Activated T-helper 17 cell treated with anti-CD3 and anti-CD28 coated beads, Interleukin-2, amount 50 U/mL, for 72 hours (primary cell): Measurements from ENCODE around the gene MPC2. TPM values are rescaled to one million over a fixed set of nuclear protein-coding genes. Genes with fewer than 3 reads are reported as not detected.
A peak's percentile ranks its signal among the peaks of the same experiment; 100 is the strongest.
"Not testable (repeated sequence)": the region's sequence is repeated elsewhere in the genome, so short reads cannot be mapped to it uniquely, and the experiment has no call there.

Source experiments
- ATAC-seq: fragments of 150-1000 bp; cut with Tn5 transposase; replicated peaks from 2 replicates; pipeline ENCODE4 v1.10.0; 2021; ENCODE audit warnings: mild to moderate bottlenecking, moderate library complexity
- H3K27ac Mint-ChIP-seq: one replicate; pipeline ENCODE4 v1.8.0; 2022; ENCODE audit warnings: mixed read lengths
- H3K27me3 Mint-ChIP-seq: one replicate; pipeline ENCODE4 v1.8.0; 2022; ENCODE audit warnings: mixed read lengths
- H3K36me3 Mint-ChIP-seq: one replicate; pipeline ENCODE4 v1.8.0; 2022; ENCODE audit warnings: low read depth, mild to moderate bottlenecking, mixed read lengths
- H3K4me1 Mint-ChIP-seq: one replicate; pipeline ENCODE4 v1.8.0; 2022; ENCODE audit warnings: mixed read lengths
- H3K4me3 Mint-ChIP-seq: one replicate; pipeline ENCODE4 v1.8.0; 2022; ENCODE audit warnings: mild to moderate bottlenecking, mixed read lengths
- H3K9me3 Mint-ChIP-seq: one replicate; pipeline ENCODE4 v1.8.0; 2022; ENCODE audit warnings: mixed read lengths
- total RNA-seq, 2 donors: library from RNA; stranded (reverse); gene quantifications; one replicate each; pipeline ENCODE4 v1.2.3, GENCODE V29; 2022

MPC2 gene
- total RNA-seq, 2 donors from 2014 or later = 51.1 to 67.0 TPM

DNA sequence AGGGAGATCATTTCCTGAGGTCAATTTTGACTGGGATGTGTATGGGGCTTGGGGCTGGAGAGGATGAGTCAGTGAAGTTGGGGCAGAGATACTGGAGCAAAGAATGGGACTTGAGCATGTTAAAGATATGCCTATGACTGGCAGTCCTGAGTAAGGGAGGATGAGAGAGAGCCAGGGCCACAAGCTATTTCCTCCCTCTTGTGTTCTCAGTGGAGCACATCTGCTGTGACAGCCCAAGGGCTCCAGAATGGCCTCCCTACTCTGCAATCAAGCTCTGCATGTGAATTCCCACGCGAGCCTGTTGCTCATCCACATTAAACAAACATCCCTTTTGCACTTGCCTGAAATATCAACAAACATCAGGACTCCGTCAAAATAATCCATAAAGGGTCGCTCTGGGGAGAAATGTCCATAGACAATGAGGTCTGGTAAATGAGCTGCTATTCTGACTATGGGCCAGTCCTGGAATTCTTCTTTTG lies 32.2 kb downstream of the MPC2 start:
- Mint-ChIP-seq H3K36me3 (no peaks in the 10 kb centered on the region), H3K4me1 (no peaks in the 10 kb centered on the region), H3K9me3 (peaks cover 4% of the 10 kb centered on the region), H3K27me3 (peaks cover 4% of the 10 kb centered on the region), H3K27ac (no peak overlapping the region), H3K4me3 (no peak overlapping the region)
- ATAC-seq = peak; percentile 19

DNA sequence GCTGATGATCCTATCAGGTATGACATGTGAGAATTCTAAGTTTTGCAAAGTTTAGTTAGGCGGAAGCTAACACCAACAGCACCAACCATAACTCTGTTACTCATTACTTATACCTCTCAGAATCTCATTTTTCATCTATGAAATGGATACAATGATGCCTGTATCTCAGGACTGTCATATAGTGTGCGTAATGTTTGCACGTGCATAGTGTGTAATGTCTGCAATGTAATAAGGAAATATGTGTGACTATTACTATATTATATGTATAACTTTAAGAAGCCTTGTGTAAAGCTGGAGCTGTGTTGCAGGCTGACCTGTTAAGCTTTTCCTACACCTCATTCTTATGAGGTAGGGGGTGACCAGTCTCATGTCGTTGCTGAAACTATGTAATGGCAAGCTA lies 36.0 kb downstream of the MPC2 start:
- no peaks in the 10 kb centered on the region for H3K27me3 Mint-ChIP-seq
- H3K4me1 Mint-ChIP-seq = no peaks in the 10 kb centered on the region
- no peak overlapping the region for H3K27ac Mint-ChIP-seq
- no peak for ATAC-seq
- H3K36me3 Mint-ChIP-seq = no peaks in the 10 kb centered on the region
- no peak overlapping the region for H3K4me3 Mint-ChIP-seq
- H3K9me3 Mint-ChIP-seq = no peaks in the 10 kb centered on the region

DNA sequence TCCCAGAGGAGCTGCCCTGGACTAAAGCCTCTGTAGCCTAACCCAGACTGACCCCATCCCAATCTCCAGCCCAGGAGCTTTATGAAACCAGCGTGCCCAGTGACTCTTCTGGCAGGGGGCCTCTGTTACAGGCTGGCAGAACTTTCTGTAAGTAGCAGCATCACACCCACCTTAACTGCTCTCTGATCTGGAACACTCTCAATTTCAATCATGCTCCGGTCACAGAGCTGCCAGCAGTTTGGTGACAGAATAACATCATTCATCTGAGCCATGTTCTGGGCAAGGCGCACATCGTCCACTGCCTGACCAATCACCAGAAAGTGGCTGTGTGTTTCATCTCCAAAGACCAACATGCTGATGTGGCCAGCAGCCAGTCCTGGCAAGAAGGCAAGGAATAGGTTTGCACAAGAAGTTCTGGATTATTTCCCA lies 37.6 kb downstream of the MPC2 start:
- ATAC-seq = no peak
- H3K4me1 Mint-ChIP-seq = no peaks in the 10 kb centered on the region
- no peaks in the 10 kb centered on the region for H3K27me3 Mint-ChIP-seq
- no peaks in the 10 kb centered on the region for H3K9me3 Mint-ChIP-seq
- no peak overlapping the region for H3K27ac Mint-ChIP-seq
- H3K36me3 Mint-ChIP-seq = no peaks in the 10 kb centered on the region
- no peak overlapping the region for H3K4me3 Mint-ChIP-seq

DNA sequence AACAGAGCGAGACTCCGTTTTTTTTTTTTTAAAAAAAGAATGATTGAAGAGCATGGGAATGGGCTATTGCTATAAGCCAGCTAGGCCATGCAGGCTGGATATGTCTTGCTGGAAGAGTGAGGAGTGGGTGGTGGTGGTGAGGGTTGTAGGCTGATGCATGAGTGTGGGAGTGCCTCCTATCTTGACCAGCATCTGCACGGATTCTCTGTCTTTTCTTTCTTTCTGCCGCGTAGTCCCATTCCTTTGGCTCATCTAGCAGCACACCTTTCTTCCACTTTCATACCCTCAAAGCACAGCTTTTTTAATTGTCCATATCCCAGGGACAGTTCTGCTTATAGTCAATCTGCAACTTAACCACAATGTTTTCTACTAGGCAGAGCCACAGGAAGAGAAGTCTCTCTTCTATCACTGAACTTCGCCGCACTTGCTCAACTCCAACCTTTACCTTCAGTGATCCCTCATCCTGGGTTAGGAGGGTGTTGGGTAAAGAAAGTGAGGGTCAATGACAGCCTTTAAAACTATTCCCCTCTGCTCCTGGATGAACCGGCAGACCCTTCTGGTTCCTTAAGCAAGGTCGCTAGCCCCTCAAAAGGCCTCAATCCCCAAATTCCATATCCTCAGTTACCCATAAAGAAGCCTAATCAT lies 38.2 kb downstream of the MPC2 start:
- Mint-ChIP-seq H3K9me3 (no peaks in the 10 kb centered on the region), H3K27ac (no peak overlapping the region), H3K4me1 (no peaks in the 10 kb centered on the region), H3K27me3 (no peaks in the 10 kb centered on the region), H3K36me3 (no peaks in the 10 kb centered on the region), H3K4me3 (no peak overlapping the region)
- no peak for ATAC-seq

DNA sequence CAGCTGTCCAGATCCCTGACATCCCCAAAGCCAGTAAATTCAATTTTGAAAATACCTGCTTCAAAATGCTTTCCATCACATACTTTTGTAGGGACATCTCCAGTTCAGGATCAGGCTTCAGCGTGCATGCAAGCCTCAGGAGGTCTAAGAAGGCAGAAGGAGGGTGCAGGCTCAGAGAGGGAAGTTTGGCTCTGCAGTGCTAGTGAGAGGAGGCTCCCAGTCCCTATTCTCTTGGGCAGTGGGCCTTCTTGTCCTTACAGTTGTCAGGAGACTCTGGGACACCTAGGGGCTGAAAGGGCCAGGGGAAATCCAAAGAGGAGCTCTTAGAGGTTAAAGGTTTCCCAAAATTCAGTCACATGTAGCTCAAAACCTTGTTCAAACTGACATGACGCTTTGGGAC lies 43.1 kb downstream of the MPC2 start:
- no peaks in the 10 kb centered on the region for H3K4me1 Mint-ChIP-seq

DNA sequence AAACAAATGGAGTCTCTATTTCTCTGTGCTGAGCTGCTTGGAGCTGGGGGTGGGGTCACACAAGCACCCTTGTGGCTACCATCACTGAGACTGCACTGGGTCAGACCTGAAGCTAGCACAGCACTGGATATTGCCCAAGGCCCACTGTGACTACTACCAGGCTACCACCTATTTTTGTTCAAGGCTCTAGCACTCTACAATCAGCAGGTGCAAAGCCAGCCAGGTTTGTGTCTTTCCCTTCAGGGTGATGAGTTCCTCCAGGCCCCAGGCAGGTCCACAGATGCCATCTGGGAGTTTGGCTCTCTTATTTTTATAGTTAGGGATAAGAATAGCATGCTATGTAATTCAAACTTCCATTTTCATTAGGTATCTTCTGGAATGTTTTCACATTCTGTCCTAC lies 46.5 kb downstream of the MPC2 start:
- H3K27ac Mint-ChIP-seq = no peak overlapping the region
- no peak overlapping the region for H3K4me3 Mint-ChIP-seq
- H3K36me3 Mint-ChIP-seq = no peaks in the 10 kb centered on the region
- H3K4me1 Mint-ChIP-seq = no peaks in the 10 kb centered on the region
- ATAC-seq = no peak
- peaks cover 10% of the 10 kb centered on the region for H3K27me3 Mint-ChIP-seq
- peaks cover 4% of the 10 kb centered on the region for H3K9me3 Mint-ChIP-seq

More for the DNA sequence above, 43.1 kb downstream of the MPC2 start:
- ATAC-seq = no peak
- Mint-ChIP-seq H3K9me3 (no peaks in the 10 kb centered on the region), H3K27me3 (peaks cover 10% of the 10 kb centered on the region), H3K4me3 (no peak overlapping the region), H3K27ac (no peak overlapping the region), H3K36me3 (no peaks in the 10 kb centered on the region)

DNA sequence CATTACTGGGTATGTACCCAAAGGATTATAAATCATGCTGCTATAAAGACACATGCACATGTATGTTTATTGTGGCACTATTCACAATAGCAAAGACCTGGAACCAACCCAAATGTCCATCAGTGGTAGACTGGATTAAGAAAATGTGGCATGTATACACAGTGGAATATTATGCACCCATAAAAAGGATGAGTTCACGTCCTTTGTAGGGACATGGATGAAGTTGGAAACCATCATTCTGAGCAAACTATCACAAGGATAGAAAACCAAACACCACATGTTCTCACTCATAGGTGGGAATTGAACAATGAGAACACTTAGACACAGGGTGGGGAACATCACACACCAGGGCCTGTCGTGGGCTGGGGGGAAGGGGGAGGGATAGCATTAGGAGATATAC lies 49.7 kb downstream of the MPC2 start:
- ATAC-seq, H3K4me3 Mint-ChIP-seq, H3K4me1 Mint-ChIP-seq, H3K9me3 Mint-ChIP-seq, H3K36me3 Mint-ChIP-seq, H3K27ac Mint-ChIP-seq, H3K27me3 Mint-ChIP-seq: not testable (repeated sequence)

DNA sequence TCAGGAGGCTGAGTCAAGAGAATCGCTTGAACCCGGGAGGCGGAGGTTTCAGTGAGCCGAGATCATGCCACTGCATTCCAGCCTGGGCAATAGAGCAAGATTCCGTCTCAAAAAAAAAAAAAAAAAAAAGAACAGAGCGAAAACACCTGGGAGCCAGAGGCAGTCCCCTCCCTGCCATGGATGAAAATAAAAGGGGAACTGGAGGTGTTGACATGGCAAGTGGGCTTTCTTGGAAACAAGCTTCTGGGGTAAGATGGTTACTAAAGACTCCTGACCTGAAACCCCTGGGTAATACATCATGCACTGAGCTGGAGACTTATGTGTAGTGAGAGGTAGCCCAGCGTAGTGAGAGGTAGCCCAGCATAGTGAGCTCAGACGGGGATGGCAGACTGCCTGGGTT lies 54.5 kb downstream of the MPC2 start:
- no peaks in the 10 kb centered on the region for H3K27me3 Mint-ChIP-seq
- H3K9me3 Mint-ChIP-seq = no peaks in the 10 kb centered on the region
- no peaks in the 10 kb centered on the region for H3K36me3 Mint-ChIP-seq
- H3K27ac Mint-ChIP-seq = no peak overlapping the region
- H3K4me3 Mint-ChIP-seq = no peak overlapping the region
- H3K4me1 Mint-ChIP-seq = no peaks in the 10 kb centered on the region
- ATAC-seq = no peak

DNA sequence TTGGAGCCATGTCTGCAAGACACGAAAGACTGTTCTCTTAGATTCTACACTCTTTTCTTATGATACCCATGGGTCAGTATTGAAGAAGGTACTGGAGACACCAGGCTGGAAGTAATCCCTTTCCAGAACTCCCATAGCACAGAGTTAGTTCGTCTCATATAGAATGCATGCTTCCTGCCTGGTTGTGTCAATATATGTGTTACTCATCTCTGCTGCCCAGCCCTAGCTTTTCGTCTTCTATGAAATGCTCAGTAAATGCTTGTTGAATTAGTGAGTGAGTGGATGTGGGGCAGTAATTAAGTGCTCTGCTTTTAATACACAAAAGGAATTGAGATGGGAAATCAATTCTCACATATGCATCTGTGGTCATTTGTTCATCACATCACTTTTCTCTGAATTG lies 55.1 kb downstream of the MPC2 start:
- no peaks in the 10 kb centered on the region for H3K27me3 Mint-ChIP-seq
- no peaks in the 10 kb centered on the region for H3K9me3 Mint-ChIP-seq
- ATAC-seq = no peak
- no peaks in the 10 kb centered on the region for H3K4me1 Mint-ChIP-seq
- no peaks in the 10 kb centered on the region for H3K36me3 Mint-ChIP-seq
- H3K27ac Mint-ChIP-seq = no peak overlapping the region
- H3K4me3 Mint-ChIP-seq = no peak overlapping the region

DNA sequence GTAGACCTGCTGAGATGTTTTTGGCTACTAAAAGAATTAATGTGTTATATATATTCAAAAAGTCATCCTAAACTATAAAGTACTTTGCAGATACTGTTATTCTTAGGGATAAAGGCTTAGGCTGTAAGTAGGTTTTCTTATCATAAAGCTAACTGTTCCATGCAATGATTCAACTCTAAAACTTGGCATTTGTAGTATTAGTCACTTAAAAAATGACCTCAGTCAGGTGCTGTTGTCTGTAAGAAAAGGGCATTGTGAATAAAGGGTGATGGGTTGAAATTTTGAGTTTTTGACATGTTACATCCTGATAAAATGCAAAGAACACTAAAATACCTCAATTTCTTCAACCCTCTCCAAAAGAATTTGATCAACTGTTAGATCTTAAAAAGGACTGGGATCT lies 55.8 kb downstream of the MPC2 start:
- H3K27me3 Mint-ChIP-seq = no peaks in the 10 kb centered on the region
- H3K4me1 Mint-ChIP-seq = no peaks in the 10 kb centered on the region
- H3K9me3 Mint-ChIP-seq = no peaks in the 10 kb centered on the region
- no peak overlapping the region for H3K4me3 Mint-ChIP-seq
- H3K27ac Mint-ChIP-seq = no peak overlapping the region
- H3K36me3 Mint-ChIP-seq = no peaks in the 10 kb centered on the region
- ATAC-seq = no peak

DNA sequence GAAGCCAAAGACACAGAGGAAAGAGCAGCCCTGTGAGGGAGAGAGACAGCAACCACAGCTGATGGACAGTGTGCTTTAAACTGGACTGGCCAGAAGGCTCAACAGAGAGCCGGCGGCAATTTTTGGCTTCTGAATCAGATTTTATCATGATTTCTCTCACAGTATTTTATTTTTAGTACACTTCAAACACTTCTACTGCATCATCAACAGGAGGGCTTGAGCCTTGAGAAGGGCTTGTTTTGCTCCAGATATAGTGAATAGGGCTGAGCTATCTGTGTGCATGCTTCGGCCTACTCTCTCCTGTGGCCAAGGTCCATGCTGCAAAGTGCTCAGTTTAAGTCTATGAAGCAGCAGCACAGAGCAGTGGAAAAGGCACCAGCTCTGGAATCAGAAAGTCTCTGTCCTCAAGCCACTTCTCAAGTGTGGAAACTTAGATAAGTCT lies 56.3 kb downstream of the MPC2 start:
- Mint-ChIP-seq H3K27ac (no peak overlapping the region), H3K4me3 (no peak overlapping the region), H3K27me3 (no peaks in the 10 kb centered on the region), H3K36me3 (no peaks in the 10 kb centered on the region), H3K4me1 (no peaks in the 10 kb centered on the region), H3K9me3 (no peaks in the 10 kb centered on the region)
- ATAC-seq = no peak

DNA sequence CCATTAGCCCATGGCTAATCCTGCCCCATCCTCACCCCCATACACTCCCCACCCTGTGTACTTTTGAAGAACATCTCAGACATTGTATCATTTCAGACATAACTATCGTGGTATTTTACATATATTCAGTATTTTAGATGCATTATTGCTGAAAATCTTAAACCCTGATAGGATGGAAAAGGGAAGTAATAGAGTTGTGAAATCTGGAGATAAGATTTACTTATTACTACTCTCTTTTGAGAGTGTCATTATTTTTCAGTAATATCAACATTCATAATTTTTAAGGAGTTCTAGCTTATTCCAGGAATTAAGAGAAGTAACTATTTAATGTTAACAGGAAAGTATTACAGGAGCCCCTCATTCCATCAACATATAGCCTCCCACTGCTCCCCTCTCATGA lies 57.4 kb downstream of the MPC2 start:
- Mint-ChIP-seq H3K4me3 (no peak overlapping the region), H3K9me3 (no peaks in the 10 kb centered on the region), H3K36me3 (no peaks in the 10 kb centered on the region), H3K27me3 (no peaks in the 10 kb centered on the region), H3K4me1 (no peaks in the 10 kb centered on the region), H3K27ac (no peak overlapping the region)
- no peak for ATAC-seq

DNA sequence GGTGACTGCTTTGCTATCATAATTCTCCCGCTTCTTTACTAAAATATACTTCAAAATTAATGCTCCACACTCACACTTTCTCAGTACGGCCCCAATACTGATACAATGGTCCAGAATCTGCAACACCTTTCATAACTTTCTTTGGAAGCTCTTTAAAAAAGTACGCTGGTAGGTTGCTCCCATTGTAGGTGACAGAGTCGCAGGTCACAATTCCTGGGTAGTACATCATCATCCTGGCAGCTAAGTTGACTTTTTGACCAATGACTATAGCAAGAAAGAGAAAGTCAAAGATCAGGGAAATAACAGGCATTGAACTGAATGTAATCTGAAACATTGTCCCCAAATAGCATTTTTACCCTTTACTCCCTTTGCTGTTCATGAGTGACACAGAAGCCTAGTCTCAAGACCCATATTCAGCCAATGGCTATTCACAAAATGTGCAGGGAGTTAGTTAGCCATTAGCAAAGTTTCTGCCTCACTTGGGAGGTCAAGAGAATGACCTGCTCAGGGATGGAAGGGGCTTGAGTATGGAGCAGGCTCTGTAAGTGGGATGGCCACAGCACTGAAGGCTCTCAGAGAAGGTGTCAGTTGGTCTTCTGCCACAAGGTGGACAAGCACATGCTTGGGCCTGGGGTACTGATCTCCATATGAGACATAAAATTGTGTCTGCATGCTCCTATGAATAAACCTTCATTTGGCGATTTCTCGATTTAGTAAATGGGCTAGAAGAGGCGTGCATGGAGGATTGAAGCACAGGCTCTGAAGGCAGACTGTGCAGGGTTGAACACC lies 58.3 kb downstream of the MPC2 start:
- no peaks in the 10 kb centered on the region for H3K9me3 Mint-ChIP-seq
- H3K27ac Mint-ChIP-seq = no peak overlapping the region
- no peaks in the 10 kb centered on the region for H3K36me3 Mint-ChIP-seq
- H3K4me3 Mint-ChIP-seq = no peak overlapping the region
- ATAC-seq = no peak
- H3K27me3 Mint-ChIP-seq = no peaks in the 10 kb centered on the region
- H3K4me1 Mint-ChIP-seq = no peaks in the 10 kb centered on the region

DNA sequence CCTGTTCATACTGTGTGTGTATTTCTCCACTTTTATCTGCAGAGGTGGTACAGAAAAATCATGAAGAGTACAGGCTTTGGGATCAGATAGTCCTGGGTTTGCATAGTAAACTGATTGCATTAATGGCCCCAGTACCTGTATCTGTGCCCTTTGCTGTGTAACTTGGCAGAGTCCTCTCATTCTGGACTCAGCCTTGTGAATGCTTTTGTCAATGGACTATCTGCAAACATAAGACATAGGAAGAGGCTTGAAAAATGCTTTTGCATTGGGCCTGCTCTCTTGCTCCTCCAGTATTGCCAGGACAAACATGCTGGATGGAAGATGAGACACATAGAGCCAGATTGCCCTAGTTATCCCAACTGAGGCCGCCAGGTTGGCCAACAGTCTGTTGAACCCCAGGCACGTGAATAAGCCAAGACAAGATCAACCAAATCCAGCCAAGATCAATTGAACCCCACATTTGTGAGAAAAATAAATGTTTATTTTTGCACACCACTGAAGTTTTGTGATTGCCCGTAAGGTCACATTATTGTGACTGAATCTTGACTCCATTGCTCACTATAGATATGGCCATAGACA lies 60.2 kb downstream of the MPC2 start:
- Mint-ChIP-seq H3K27ac (no peak overlapping the region), H3K36me3 (no peaks in the 10 kb centered on the region), H3K4me3 (no peak overlapping the region), H3K4me1 (no peaks in the 10 kb centered on the region), H3K9me3 (no peaks in the 10 kb centered on the region), H3K27me3 (no peaks in the 10 kb centered on the region)
- ATAC-seq = no peak

DNA sequence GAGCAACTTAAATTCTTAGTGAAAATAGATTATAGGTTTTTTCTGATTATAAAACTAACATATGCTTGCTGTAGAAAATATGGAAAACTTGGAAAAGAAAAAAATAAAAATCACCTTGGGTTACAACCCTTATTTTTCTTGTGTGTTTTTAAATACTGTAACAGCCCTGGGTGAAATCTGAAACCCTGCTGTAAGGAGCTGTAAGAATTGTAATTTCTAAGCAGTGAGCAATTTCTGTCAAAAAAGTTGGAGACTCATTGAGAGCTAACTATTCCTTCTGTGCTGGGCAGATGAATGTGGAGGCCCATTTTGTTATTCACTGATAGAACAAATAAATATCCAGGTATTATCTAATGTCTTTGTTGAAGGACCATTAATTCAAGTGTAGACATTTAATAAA lies 65.5 kb downstream of the MPC2 start:
- H3K27ac Mint-ChIP-seq = no peak overlapping the region
- no peaks in the 10 kb centered on the region for H3K36me3 Mint-ChIP-seq
- no peaks in the 10 kb centered on the region for H3K9me3 Mint-ChIP-seq
- no peak for ATAC-seq
- no peaks in the 10 kb centered on the region for H3K27me3 Mint-ChIP-seq
- H3K4me1 Mint-ChIP-seq = no peaks in the 10 kb centered on the region
- no peak overlapping the region for H3K4me3 Mint-ChIP-seq
